Right lobe of liver (tissue), 4 donors: Measurements from ENCODE around the gene SIM2.

Experiments
- POLR2A ChIP-seq: fragments of 450-650 bp; IDR thresholded peaks from one replicate; pipeline ENCODE4 v1.6.1; 2017; ENCODE audit warnings: antibody characterized with exemption, mild to moderate bottlenecking
- TF ChIP-seq, protein P1 (sequence below), 4 donors: fragments of 200-600 bp in 3 of 4; fragments of 450-650 bp in 1 of 4; IDR thresholded peaks; one replicate each; pipeline versions ENCODE4 v1.5.1 to v1.8.0; 2016 to 2022; ENCODE audit warnings: antibody characterized with exemption in 4 of 4, mild to moderate bottlenecking in 2 of 4
- donor health status: DM: no; HTN: no; CAD: no.
- donor health status: DM: no; HTN: no; CAD: no.
- donor health status: DM: no; HTN: yes; CAD: no.

- TF ChIP-seq, protein P1, sequence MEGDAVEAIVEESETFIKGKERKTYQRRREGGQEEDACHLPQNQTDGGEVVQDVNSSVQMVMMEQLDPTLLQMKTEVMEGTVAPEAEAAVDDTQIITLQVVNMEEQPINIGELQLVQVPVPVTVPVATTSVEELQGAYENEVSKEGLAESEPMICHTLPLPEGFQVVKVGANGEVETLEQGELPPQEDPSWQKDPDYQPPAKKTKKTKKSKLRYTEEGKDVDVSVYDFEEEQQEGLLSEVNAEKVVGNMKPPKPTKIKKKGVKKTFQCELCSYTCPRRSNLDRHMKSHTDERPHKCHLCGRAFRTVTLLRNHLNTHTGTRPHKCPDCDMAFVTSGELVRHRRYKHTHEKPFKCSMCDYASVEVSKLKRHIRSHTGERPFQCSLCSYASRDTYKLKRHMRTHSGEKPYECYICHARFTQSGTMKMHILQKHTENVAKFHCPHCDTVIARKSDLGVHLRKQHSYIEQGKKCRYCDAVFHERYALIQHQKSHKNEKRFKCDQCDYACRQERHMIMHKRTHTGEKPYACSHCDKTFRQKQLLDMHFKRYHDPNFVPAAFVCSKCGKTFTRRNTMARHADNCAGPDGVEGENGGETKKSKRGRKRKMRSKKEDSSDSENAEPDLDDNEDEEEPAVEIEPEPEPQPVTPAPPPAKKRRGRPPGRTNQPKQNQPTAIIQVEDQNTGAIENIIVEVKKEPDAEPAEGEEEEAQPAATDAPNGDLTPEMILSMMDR (IDR thresholded peaks at IDR 0.05), result no peak
- no peak for TF ChIP-seq POLR2A
Measured at GRCh38 chr21:36763305-36763704, 64.4 kb downstream of the SIM2 start.
